ENCODE measurements around the gene PPP1R12A.

PPP1R12A gene

GRCh38 chr12:79766705-79767464 lies 168.0 kb downstream of the PPP1R12A start:
- DNase-seq = no peak

DNA sequence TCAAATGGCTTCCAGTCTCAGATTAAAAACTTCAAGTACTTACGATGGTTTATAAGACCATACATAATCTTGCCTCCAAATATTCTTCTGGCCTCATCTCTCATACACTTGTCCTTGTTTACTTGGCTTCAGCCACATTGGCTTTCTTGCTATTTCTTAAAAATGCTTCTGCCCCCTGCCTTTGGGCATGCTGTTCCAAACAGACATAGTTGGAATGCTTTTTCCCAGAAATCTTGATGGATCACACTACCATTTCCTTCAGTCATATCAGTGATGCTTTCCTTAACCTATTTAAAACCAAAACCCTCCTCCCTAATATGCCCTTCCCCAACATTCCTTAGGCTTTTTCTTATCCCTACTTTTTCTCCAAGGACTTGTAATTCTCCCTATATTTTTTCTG lies 169.7 kb downstream of the PPP1R12A start:
- no peak for DNase-seq

DNA sequence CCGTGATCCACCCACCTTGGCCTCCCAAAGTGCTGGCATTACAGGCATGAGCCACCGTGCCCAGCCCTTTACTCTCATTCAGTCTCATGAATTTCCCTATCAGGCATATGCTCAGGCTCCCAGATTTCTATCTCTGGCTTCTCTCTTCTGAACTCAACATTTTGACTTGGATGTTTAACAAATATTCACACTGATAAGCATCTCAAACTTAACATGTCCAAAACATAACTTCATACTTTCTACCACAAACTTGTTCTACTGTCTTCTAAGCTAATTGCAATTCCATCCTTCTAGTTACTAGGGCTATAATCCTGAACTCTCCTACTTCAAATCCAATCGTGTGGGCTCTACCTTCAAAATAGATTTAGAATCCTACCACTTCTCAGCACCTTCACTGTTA lies 170.3 kb downstream of the PPP1R12A start:
- no peak for DNase-seq

DNA sequence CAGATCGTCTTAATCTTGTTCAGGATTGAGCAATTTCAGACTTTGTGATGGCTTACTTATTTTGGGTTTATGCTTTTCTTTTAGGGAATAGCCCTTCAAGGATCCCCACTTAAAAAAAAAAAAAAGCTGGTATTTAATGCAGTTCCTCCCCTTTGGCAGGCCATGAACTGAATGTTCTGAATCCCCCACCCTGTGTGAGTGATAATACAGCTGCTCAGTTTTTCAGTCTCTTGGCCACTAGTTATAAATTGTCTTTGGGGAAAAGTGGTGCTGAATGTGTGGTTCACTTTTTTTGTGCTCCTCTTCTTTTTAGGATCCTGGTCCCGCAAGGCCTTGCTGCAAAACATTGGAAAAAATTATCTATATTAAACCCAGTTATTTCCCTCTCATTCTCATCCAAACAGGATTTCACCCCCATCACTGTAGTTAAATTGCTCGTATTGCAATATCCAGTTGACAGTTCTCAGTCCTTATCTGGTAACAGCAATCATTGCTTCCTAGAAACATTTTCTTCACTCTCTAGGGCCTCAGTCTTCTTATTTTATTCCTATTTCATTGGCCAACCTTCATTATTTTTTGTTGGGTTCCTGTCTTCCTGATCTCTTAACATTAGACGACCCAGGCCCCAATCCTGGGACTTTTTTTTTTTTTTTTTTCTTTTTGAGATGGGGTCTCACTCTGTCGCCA lies 171.0 kb downstream of the PPP1R12A start:
- no peak for DNase-seq

GRCh38 chr12:79761341-79761740 lies 173.6 kb downstream of the PPP1R12A start:
- DNase-seq = no peak

DNA sequence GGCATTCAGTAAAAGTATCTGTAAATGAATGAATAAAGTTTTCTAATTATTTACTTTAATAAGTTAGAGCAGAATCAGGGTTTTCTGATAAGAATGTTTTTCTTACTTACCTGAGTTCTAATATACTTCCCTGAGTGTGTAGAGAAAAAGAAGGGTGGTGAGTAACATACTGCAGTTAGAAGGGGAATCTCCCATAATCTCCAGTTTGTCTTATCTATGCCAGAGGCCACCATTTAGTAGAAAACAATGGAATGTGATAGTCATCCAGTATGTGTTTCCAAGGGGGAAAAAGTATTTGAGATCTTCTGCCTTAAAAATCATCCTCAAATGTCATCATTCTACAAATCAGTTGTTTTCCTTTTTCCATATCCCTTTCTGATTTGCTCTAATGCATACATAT lies 187.6 kb downstream of the PPP1R12A start:
- DNase-seq = no peak

GRCh38 chr12:79737875-79738718 lies 196.8 kb downstream of the PPP1R12A start:
- DNase-seq = peak; percentile 91

DNA sequence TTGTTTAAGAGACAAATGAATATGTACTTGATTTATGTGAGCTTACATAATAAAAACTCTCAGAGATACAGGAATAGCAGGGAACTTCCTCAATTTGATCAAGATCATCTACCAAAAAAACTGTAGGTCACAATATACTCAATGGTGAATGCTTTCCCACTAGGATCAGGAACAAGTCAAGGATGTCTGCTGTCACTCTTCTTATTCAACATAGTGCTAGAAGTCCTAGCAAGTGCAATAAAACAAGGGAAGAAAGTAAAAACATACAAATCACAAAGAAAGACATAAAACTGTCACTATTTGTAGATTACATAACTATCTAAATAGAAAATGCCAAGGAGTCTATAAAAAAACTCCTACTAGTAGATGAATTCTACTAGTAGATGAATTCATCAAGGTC lies 202.3 kb downstream of the PPP1R12A start:
- no peak for DNase-seq

DNA sequence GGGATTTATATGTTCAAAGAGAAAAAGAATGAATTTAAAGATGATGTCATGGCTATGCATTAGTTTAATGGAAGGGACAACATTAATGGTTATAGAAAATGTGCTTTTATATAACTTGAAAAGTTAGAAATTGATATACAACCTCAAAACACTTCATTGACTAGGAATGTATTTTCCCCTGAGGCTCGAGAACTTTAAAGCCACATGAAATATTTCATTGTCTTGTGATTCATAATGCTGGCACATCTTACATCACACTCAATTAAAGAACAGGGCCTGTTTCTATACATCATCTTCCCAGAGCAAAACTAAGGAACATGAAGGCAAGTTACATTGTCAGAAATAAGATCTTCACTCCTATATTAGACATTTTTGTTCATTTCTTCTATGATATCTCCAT lies 208.9 kb downstream of the PPP1R12A start:
- DNase-seq = no peak

All from NCI-H69 (cell line).